IMR-90 (cell line): ENCODE results near the gene KLHL29. TPM values are rescaled to one million over a fixed set of nuclear protein-coding genes. Genes with fewer than 3 reads are reported as not detected.

Experiments used
- ATAC-seq: fragments of 200-7000 bp; cut with Tn5 transposase; 2 replicates; pipeline ENCODE4 v1.9.1; 2020; ENCODE audit warnings: low read depth, mild to moderate bottlenecking, moderate library complexity
- BruUV-seq: library from RNA; stranded (reverse); fragments of 400-500 nt; replicated peaks from 2 replicates; lab custom pipeline; 2021; lab: Mats Ljungman, UMichigan
- CTCF ChIA-PET: fragments of 300-600 bp; formaldehyde crosslinking; extraction: SDS; loops from one replicate; lab custom pipeline; 2021; ENCODE audit warnings: antibody characterized with exemption; lab: Yijun Ruan, JAX
- POLR2A ChIA-PET: fragments of 300-600 bp; sonication (Branson Sonifier 250); formaldehyde crosslinking; loops from one replicate; lab custom pipeline; 2022; ENCODE audit warnings: antibody characterized with exemption; ENCODE audit not compliant: unreplicated experiment; lab: Charles Lee
- DNase-seq: peaks from one replicate; pipeline ENCODE4 v3.0.0; 2013
- H2AFZ ChIP-seq: replicated peaks from 2 replicates; pipeline ENCODE3; 2013; ENCODE audit warnings: low read length, mild to moderate bottlenecking; ENCODE audit not compliant: poor library complexity
- H2AK5ac ChIP-seq: 2 replicates; pipeline ENCODE4 v1.6.1; 2013; ENCODE audit warnings: low read depth, low read length, inconsistent platforms
- H2AK9ac ChIP-seq: replicated peaks from 2 replicates; pipeline ENCODE3; 2013; ENCODE audit warnings: mild to moderate bottlenecking, low read depth, low read length, moderate library complexity; ENCODE audit not compliant: poor library complexity
- H2BK120ac ChIP-seq: 2 replicates; pipeline ENCODE4 v1.6.1; 2013; ENCODE audit warnings: low read depth, low read length, inconsistent platforms
- H2BK15ac ChIP-seq: 3 replicates; pipeline ENCODE4 v1.6.1; 2013; ENCODE audit warnings: low read depth, low read length, inconsistent platforms
- H2BK20ac ChIP-seq: 2 replicates; pipeline ENCODE4 v1.6.1; 2013; ENCODE audit warnings: low read depth, mild to moderate bottlenecking, inconsistent platforms, low read length, moderate library complexity
- H2BK5ac ChIP-seq: 2 replicates; pipeline ENCODE4 v1.6.1; 2013; ENCODE audit warnings: mild to moderate bottlenecking, low read depth, low read length, inconsistent platforms; ENCODE audit not compliant: poor library complexity, severe bottlenecking
- H3K14ac ChIP-seq: replicated peaks from 2 replicates; pipeline ENCODE4 v1.6.1; 2013; ENCODE audit warnings: low read depth, low read length, inconsistent platforms
- H3K18ac ChIP-seq: 2 replicates; pipeline ENCODE4 v1.6.1; 2013; ENCODE audit warnings: low read depth, low read length, control low read depth
- H3K23ac ChIP-seq: 2 replicates; pipeline ENCODE4 v1.6.1; 2013; ENCODE audit warnings: low read depth, low read length, inconsistent platforms
- H3K27ac ChIP-seq: 2 replicates; pipeline ENCODE4 v1.5.1; 2013; ENCODE audit warnings: mild to moderate bottlenecking, control low read depth, low read length; ENCODE audit not compliant: insufficient read depth
- H3K27me3 ChIP-seq: 2 replicates; pipeline ENCODE4 v1.6.1; 2013; ENCODE audit warnings: low read length; ENCODE audit not compliant: control insufficient read depth, insufficient read depth
- H3K36me3 ChIP-seq: 2 replicates; pipeline ENCODE4 v1.6.1; 2013; ENCODE audit warnings: low read length, mixed read lengths; ENCODE audit not compliant: control insufficient read depth, insufficient read depth
- H3K4ac ChIP-seq: 2 replicates; pipeline ENCODE4 v1.6.1; 2013; ENCODE audit warnings: low read depth, low read length, inconsistent platforms
- H3K4me1 ChIP-seq: 2 replicates; pipeline ENCODE4 v1.6.1; 2013; ENCODE audit warnings: low read length, mixed read lengths; ENCODE audit not compliant: control insufficient read depth, insufficient read depth
- H3K4me2 ChIP-seq: 2 replicates; pipeline ENCODE4 v1.6.1; 2013; ENCODE audit warnings: low read depth, mild to moderate bottlenecking, control low read depth, low read length, moderate library complexity
- H3K4me3 ChIP-seq: 2 replicates; pipeline ENCODE4 v1.5.1; 2013; ENCODE audit warnings: low read depth, mild to moderate bottlenecking, control low read depth, low read length, moderate library complexity; ENCODE audit not compliant: insufficient read depth
- H3K56ac ChIP-seq: 2 replicates; pipeline ENCODE4 v1.6.1; 2013; ENCODE audit warnings: low read length, inconsistent platforms; ENCODE audit not compliant: insufficient read depth; ENCODE audit errors: extremely low read depth
- H3K79me1 ChIP-seq, 2 experiments: 2 replicates each; pipeline ENCODE4 v1.6.1; 2013; ENCODE audit warnings: low read length in 2 of 2, inconsistent platforms in 1 of 2, low read depth in 1 of 2
- H3K9ac ChIP-seq: 2 replicates; pipeline ENCODE4 v1.6.1; 2013; ENCODE audit warnings: low read depth, low read length, control low read depth
- H3K9me1 ChIP-seq: 2 replicates; pipeline ENCODE4 v1.6.1; 2013; ENCODE audit warnings: low read length, inconsistent platforms; ENCODE audit not compliant: insufficient read depth
- H3K9me3 ChIP-seq: 2 replicates; pipeline ENCODE4 v1.6.1; 2013; ENCODE audit warnings: low read length; ENCODE audit not compliant: control insufficient read depth, insufficient read depth
- H4K20me1 ChIP-seq: 2 replicates; pipeline ENCODE4 v1.6.1; 2013; ENCODE audit warnings: low read length, inconsistent platforms; ENCODE audit not compliant: insufficient read depth
- H4K5ac ChIP-seq: 2 replicates; pipeline ENCODE4 v1.6.1; 2013; ENCODE audit warnings: mild to moderate bottlenecking, low read depth, low read length, control low read depth
- H4K8ac ChIP-seq, 2 experiments: 2 replicates each; pipeline ENCODE4 v1.6.1; 2013; ENCODE audit warnings: low read depth in 2 of 2, low read length in 2 of 2, control low read depth in 1 of 2, inconsistent platforms in 1 of 2
- H4K91ac ChIP-seq: 2 replicates; pipeline ENCODE4 v1.6.1; 2013; ENCODE audit warnings: low read depth, low read length, inconsistent platforms; ENCODE audit not compliant: insufficient read depth
- CEBPB ChIP-seq: IDR thresholded peaks from 2 replicates; pipeline ENCODE4 v1.6.1; 2012; ENCODE audit warnings: low read depth, low read length, improper control_type of control experiment
- CHD1 ChIP-seq: IDR thresholded peaks from 2 replicates; pipeline ENCODE4 v1.6.1; 2012; ENCODE audit warnings: low read depth, low read length, improper control_type of control experiment
- ELK1 ChIP-seq: fragments of 150-350 bp; IDR thresholded peaks from 2 replicates; pipeline ENCODE4 v1.6.1; 2016; ENCODE audit warnings: low read depth, mild to moderate bottlenecking, low read length, moderate library complexity, borderline replicate concordance
- MXI1 ChIP-seq: IDR thresholded peaks from 2 replicates; pipeline ENCODE4 v1.6.1; 2012; ENCODE audit warnings: low read depth, mild to moderate bottlenecking, low read length, moderate library complexity, borderline replicate concordance
- NFE2L2 ChIP-seq: fragments of 150-350 bp; IDR thresholded peaks from 2 replicates; pipeline ENCODE4 v1.6.1; 2016; ENCODE audit warnings: low read depth, mild to moderate bottlenecking, low read length
- POLR2A ChIP-seq: IDR thresholded peaks from 2 replicates; pipeline ENCODE4 v1.6.1; 2012; ENCODE audit warnings: mild to moderate bottlenecking, low read depth, low read length
- RCOR1 ChIP-seq: IDR thresholded peaks from 2 replicates; pipeline ENCODE4 v1.6.1; 2012; ENCODE audit warnings: mild to moderate bottlenecking, low read length, improper control_type of control experiment; ENCODE audit not compliant: insufficient replicate concordance
- RFX5 ChIP-seq: IDR thresholded peaks from 2 replicates; pipeline ENCODE4 v1.8.0; 2012; ENCODE audit warnings: low read depth, mild to moderate bottlenecking, low read length, moderate library complexity
- USF2 ChIP-seq: fragments of 150-350 bp; IDR thresholded peaks from 2 replicates; pipeline ENCODE4 v1.6.1; 2017; ENCODE audit warnings: mild to moderate bottlenecking, antibody characterized with exemption, low read length, low read depth
- WGBS, 2 experiments: methylation state at CpG; one replicate each; pipeline versions ENCODE4 v1.1.5 to v1.1.7; 2013; ENCODE audit warnings: missing lambda C conversion rate in 2 of 2; ENCODE audit not compliant: insufficient read length in 1 of 2; ENCODE audit errors: extremely low coverage in 2 of 2; 5-methylcytosine and 5-hydroxymethylcytosine counted together
- dilution Hi-C: fragments of 300-500 bp; cut with HindIII; formaldehyde crosslinking; loops from one replicate; pipeline ENCODE4 v1.14.3; 2018; ENCODE audit warnings: low sequenced_read_pairs; ENCODE audit not compliant: unreplicated experiment
- in situ Hi-C: fragments of 300-500 bp; cut with MboI; formaldehyde crosslinking; loops from 3 replicates; pipeline ENCODE4 v1.14.3; 2019; ENCODE audit warnings: low sequenced_read_pairs, inconsistent platforms, mixed read lengths
- intact Hi-C: fragments of 100-400 bp; cut with micrococcal nuclease; formaldehyde crosslinking; loops from 2 replicates; pipeline ENCODE4 v1.10.0; 2022
- polyA plus RNA-seq, 3 experiments: library from polyadenylated mRNA; depleted of rRNA; stranded (reverse); fragments of >200 nt; gene quantifications; 2 replicates each; pipeline ENCODE4 v1.2.3, GENCODE V29; 2012; ENCODE audit warnings: low replicate concordance in 1 of 3
- total RNA-seq: library from RNA; depleted of rRNA; stranded (reverse); fragments of >200 nt; gene quantifications from 2 replicates; pipeline ENCODE4 v1.2.3, GENCODE V29; 2012

The KLHL29 gene
- total and polyA plus RNA-seq, 2 of the 4 experiments (the other 2 are of a cell fraction) = 2.0 to 8.0 TPM

- Histone ChIP-seq H3K9ac (no peak overlapping the region), H2AK9ac (no peak overlapping the region), H3K79me1 (no peaks in the 10 kb centered on the region), H3K4me1 (no peaks in the 10 kb centered on the region), H2BK120ac (no peak overlapping the region), H4K8ac (no peak overlapping the region), H2AK5ac (no peak overlapping the region), H3K27me3 (no peaks in the 10 kb centered on the region), H3K4me3 (no peak overlapping the region), H3K56ac (no peak overlapping the region), H4K20me1 (peaks cover 4% of the 10 kb centered on the region), H3K23ac (no peak overlapping the region), H3K9me3 (no peaks in the 10 kb centered on the region), H4K91ac (no peak overlapping the region), H2BK20ac (no peak overlapping the region), H3K14ac (no peak overlapping the region), H2BK15ac (no peak overlapping the region), H3K4me2 (no peak overlapping the region), H4K5ac (no peak overlapping the region), H3K9me1 (no peaks in the 10 kb centered on the region), H3K27ac (no peak overlapping the region), H3K18ac (no peak overlapping the region), H2BK5ac (no peak overlapping the region), H3K36me3 (peaks cover 20% of the 10 kb centered on the region), H3K4ac (no peak overlapping the region), H2AFZ (no peak overlapping the region)
- dilution Hi-C loops (no loop called here), in situ Hi-C loops (no loop called here), intact Hi-C loops (no loop called here)
- ATAC-seq (no peak), DNase-seq (no peak)
- ChIA-PET CTCF (no interaction called here), POLR2A (no interaction called here)
- no peak for TF ChIP-seq CEBPB
- no peak for TF ChIP-seq RCOR1
- TF ChIP-seq USF2 = no peak
- TF ChIP-seq POLR2A = no peak
- no peak for TF ChIP-seq RFX5
- no peak for TF ChIP-seq MXI1
- no peak for TF ChIP-seq NFE2L2
- TF ChIP-seq CHD1 = no peak
- TF ChIP-seq ELK1 = no peak
- no TSS peak for BruUV-seq
- WGBS, 2 experiments = 71% methylated on average over 5 of the region's 12 CpGs; no CpG with 5 or more reads in 1 of the 2 experiments
Observed at GRCh38 chr2:23685181-23685580, 300.2 kb downstream of the KLHL29 start.
